Tibial nerve (tissue), 4 donors: Measurements from ENCODE around the gene TEKT5. TPM values are rescaled to one million over a fixed set of nuclear protein-coding genes. Genes with fewer than 3 reads are reported as not detected.

ENCODE experiments used
- DNase-seq, 2 donors: peaks; one replicate each; pipeline ENCODE4 v3.0.0-alpha.2; 2019; ENCODE audit warnings: low spot score in 2 of 2
- H3K27ac ChIP-seq, 4 donors: fragments of 200-600 bp; sonication (generic) in 3 of 4; one replicate each; pipeline ENCODE4 v1.5.1; 2017 to 2019; ENCODE audit warnings: mild to moderate bottlenecking in 1 of 4
- H3K27me3 ChIP-seq, 2 donors: fragments of 200-600 bp; sonication (generic) in 1 of 2; one replicate each; pipeline versions ENCODE4 v1.5.1 to v1.6.0; 2017 to 2019
- H3K36me3 ChIP-seq, 3 donors: fragments of 200-600 bp; sonication (generic); one replicate each; pipeline ENCODE4 v1.5.1; 2018 to 2019
- H3K4me1 ChIP-seq, 4 donors: fragments of 200-600 bp; sonication (generic) in 3 of 4; one replicate each; pipeline ENCODE4 v1.5.1; 2017 to 2019
- H3K4me3 ChIP-seq, 4 donors: fragments of 200-600 bp; sonication (generic) in 3 of 4; one replicate each; pipeline ENCODE4 v1.5.1; 2017 to 2019; ENCODE audit warnings: mild to moderate bottlenecking in 1 of 4, moderate library complexity in 1 of 4
- H3K9me3 ChIP-seq, 4 donors: fragments of 200-600 bp; sonication (generic) in 3 of 4; one replicate each; pipeline ENCODE4 v1.5.1; 2017 to 2019
- EP300 ChIP-seq, 2 donors: sonication (generic); formaldehyde crosslinking; IDR thresholded peaks; one replicate each; pipeline ENCODE4 v1.6.1; 2017; ENCODE audit warnings: antibody characterized with exemption in 2 of 2, mild to moderate bottlenecking in 1 of 2
- POLR2A ChIP-seq, 2 donors: fragments of 450-650 bp; IDR thresholded peaks; one replicate each; pipeline ENCODE4 v1.6.1; 2017; ENCODE audit warnings: antibody characterized with exemption in 2 of 2, mild to moderate bottlenecking in 2 of 2, moderate library complexity in 2 of 2
- WGBS, 2 donors: methylation state at CpG; one replicate each; pipeline ENCODE4 v1.1.5; 2018; 5-methylcytosine and 5-hydroxymethylcytosine counted together
- total RNA-seq, 4 donors: library from RNA; depleted of rRNA; stranded (reverse); fragments of >200 nt; gene quantifications; one replicate each; pipeline ENCODE4 v1.1.0, GENCODE V29; 2016
- TF ChIP-seq, protein P1 (sequence below), 5 experiments: fragments of 200-600 bp in 3 of 5; fragments of 450-650 bp in 2 of 5; sonication (generic) in 3 of 5; IDR thresholded peaks; one replicate each; pipeline ENCODE4 v1.5.1; 2016 to 2019; ENCODE audit warnings: antibody characterized with exemption in 5 of 5, mild to moderate bottlenecking in 3 of 5, moderate library complexity in 2 of 5

Gene TEKT5
- total RNA-seq, 4 donors from 2014 or later: not detected

DNA sequence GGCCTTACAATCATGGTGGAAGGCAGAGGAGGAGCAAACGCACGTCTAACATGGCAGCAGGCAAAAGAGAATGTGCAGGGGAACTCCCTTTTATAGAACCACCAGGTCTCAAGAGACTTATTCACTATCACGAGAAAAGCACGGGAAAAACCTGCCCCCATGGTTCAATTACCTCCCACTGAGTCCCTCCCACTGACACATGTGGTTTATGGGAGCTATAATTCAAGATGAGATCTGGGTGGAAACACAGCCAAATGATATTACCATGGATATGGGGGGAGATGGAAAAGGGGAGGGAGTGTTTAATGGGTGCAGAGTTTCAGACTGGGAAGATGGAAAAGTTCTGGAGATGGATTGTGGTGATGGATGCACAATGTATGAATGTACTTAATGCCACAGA, 23.0 kb downstream of the TEKT5 start:
- TF ChIP-seq EP300 (IDR thresholded peaks at IDR 0.05): no peak
- no peak for TF ChIP-seq POLR2A (IDR thresholded peaks at IDR 0.05)
- TF ChIP-seq, protein P1, sequence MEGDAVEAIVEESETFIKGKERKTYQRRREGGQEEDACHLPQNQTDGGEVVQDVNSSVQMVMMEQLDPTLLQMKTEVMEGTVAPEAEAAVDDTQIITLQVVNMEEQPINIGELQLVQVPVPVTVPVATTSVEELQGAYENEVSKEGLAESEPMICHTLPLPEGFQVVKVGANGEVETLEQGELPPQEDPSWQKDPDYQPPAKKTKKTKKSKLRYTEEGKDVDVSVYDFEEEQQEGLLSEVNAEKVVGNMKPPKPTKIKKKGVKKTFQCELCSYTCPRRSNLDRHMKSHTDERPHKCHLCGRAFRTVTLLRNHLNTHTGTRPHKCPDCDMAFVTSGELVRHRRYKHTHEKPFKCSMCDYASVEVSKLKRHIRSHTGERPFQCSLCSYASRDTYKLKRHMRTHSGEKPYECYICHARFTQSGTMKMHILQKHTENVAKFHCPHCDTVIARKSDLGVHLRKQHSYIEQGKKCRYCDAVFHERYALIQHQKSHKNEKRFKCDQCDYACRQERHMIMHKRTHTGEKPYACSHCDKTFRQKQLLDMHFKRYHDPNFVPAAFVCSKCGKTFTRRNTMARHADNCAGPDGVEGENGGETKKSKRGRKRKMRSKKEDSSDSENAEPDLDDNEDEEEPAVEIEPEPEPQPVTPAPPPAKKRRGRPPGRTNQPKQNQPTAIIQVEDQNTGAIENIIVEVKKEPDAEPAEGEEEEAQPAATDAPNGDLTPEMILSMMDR (IDR thresholded peaks at IDR 0.05): no peak
- no peaks in the 10 kb centered on the region for H3K36me3 ChIP-seq

DNA sequence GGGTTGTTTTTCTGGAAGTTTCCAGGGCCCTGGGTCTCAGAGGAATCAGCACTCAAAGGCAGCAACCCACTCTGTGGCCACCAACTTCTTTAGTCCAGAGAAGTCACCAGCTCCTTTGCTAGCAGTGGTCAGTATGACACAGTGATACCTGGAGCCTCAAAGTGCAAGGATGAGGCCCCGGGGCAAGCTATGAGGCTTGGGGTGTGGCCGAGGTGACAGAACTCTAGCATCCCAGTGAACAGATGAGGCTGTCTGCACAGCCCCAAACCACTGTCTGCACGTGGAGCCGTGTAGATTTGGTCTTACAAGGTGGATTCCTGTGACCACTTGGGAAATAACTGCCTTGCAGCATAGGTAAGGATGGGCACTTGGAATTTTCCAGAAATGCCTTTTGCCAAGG, 24.9 kb downstream of the TEKT5 start:
- TF ChIP-seq, protein P1 (IDR thresholded peaks at IDR 0.05): no peak
- TF ChIP-seq POLR2A (IDR thresholded peaks at IDR 0.05): no peak
- TF ChIP-seq EP300 (IDR thresholded peaks at IDR 0.05): no peak
- H3K27me3 ChIP-seq: no peaks in the 10 kb centered on the region
- no peak overlapping the region for H3K4me3 ChIP-seq
- DNase-seq: no peak
- no peaks in the 10 kb centered on the region for H3K9me3 ChIP-seq
- no peak overlapping the region for H3K27ac ChIP-seq
- no peaks in the 10 kb centered on the region for H3K36me3 ChIP-seq
- WGBS, 2 donors: 83 to 84% methylated on average over 4 of the region's 4 CpGs
- H3K4me1 ChIP-seq: no peaks in the 10 kb centered on the region

More for the DNA sequence above, 23.0 kb downstream of the TEKT5 start:
- Histone ChIP-seq H3K4me1 (no peaks in the 10 kb centered on the region), H3K27me3 (no peaks in the 10 kb centered on the region), H3K9me3 (no peaks in the 10 kb centered on the region), H3K4me3 (no peak overlapping the region), H3K27ac (no peak overlapping the region)
- DNase-seq: no peak
- 47 to 60% methylated on average over 4 of the region's 4 CpGs for WGBS, 2 donors

DNA sequence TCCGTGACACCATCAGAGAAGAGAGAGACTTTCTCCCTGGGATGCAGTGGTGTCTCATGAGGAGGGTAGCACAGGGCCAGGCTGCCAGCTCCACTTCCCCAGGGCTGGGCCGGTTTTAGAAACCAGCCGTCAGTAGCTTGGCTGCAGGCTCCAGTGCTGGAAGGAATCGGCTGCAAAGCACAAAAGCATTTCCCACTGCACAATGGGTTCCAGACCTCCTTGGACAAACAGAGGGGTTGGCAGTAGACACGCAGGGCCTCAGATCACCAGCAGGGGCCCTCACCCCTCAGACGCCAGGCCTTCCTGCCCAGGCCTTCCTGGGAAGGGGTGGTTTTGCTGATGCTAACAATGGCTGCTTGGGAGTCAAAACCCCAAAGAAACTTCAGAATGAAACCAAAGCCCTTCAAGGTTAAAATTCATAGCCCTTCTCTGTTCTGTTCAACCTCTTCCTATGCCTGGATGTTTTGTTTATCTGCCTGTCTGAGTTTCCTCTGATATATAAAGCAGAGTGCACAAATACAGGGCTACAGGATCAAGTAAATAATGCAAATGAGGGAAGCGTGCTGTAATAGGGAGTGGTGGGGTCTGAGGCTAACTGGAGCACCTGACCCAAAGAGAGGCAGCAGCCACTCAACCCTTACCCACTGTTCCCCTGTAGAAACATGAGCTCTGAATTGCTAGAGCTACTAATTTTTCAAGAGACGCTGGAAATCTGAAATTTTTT, 26.2 kb downstream of the TEKT5 start:
- H3K4me3 ChIP-seq: no peak overlapping the region
- 55 to 57% methylated on average over 6 to 8 of the region's 8 CpGs for WGBS, 2 donors
- H3K4me1 ChIP-seq: peaks cover 0 to under 1% (median 0%) of the 10 kb centered on the region in 4 donors
- TF ChIP-seq POLR2A (IDR thresholded peaks at IDR 0.05): no peak
- TF ChIP-seq, protein P1 (IDR thresholded peaks at IDR 0.05): peak in 2 of 5 experiments; percentile 18 to 36
- no peak for TF ChIP-seq EP300 (IDR thresholded peaks at IDR 0.05)
- no peaks in the 10 kb centered on the region for H3K9me3 ChIP-seq
- H3K27ac ChIP-seq: no peak overlapping the region
- no peak for DNase-seq
- H3K36me3 ChIP-seq: no peaks in the 10 kb centered on the region
- no peaks in the 10 kb centered on the region for H3K27me3 ChIP-seq

GRCh38 chr16:10667239-10667638, 27.5 kb downstream of the TEKT5 start:
- H3K4me1 ChIP-seq: peaks cover 0 to 11% (median 0%) of the 10 kb centered on the region in 4 donors
- DNase-seq: no peak
- TF ChIP-seq, protein P1 (IDR thresholded peaks at IDR 0.05): no peak
- H3K9me3 ChIP-seq: no peaks in the 10 kb centered on the region
- no peak overlapping the region for H3K27ac ChIP-seq
- 89 to 90% methylated on average over 8 of the region's 8 CpGs for WGBS, 2 donors
- H3K4me3 ChIP-seq: no peak overlapping the region
- H3K27me3 ChIP-seq: no peaks in the 10 kb centered on the region
- H3K36me3 ChIP-seq: no peaks in the 10 kb centered on the region

GRCh38 chr16:10666291-10666690, 28.4 kb downstream of the TEKT5 start:
- Histone ChIP-seq H3K36me3 (no peaks in the 10 kb centered on the region), H3K4me1 (peaks cover 0 to 11% (median 0%) of the 10 kb centered on the region in 4 donors), H3K4me3 (no peak overlapping the region), H3K9me3 (no peaks in the 10 kb centered on the region), H3K27ac (peak overlapping the region in 1 of 4 donors; percentile 38), H3K27me3 (no peaks in the 10 kb centered on the region)
- no peak for TF ChIP-seq POLR2A (IDR thresholded peaks at IDR 0.05)
- TF ChIP-seq, protein P1 (IDR thresholded peaks at IDR 0.05): no peak
- DNase-seq: no peak
- 62 to 82% methylated on average over 2 to 4 of the region's 4 CpGs for WGBS, 2 donors
